ENCODE data around the gene CTDSPL. TPM values are rescaled to one million over a fixed set of nuclear protein-coding genes. Genes with fewer than 3 reads are reported as not detected.

Gene CTDSPL
- total RNA-seq, 1 experiment from 2014 or later, result 6.1 TPM

DNA sequence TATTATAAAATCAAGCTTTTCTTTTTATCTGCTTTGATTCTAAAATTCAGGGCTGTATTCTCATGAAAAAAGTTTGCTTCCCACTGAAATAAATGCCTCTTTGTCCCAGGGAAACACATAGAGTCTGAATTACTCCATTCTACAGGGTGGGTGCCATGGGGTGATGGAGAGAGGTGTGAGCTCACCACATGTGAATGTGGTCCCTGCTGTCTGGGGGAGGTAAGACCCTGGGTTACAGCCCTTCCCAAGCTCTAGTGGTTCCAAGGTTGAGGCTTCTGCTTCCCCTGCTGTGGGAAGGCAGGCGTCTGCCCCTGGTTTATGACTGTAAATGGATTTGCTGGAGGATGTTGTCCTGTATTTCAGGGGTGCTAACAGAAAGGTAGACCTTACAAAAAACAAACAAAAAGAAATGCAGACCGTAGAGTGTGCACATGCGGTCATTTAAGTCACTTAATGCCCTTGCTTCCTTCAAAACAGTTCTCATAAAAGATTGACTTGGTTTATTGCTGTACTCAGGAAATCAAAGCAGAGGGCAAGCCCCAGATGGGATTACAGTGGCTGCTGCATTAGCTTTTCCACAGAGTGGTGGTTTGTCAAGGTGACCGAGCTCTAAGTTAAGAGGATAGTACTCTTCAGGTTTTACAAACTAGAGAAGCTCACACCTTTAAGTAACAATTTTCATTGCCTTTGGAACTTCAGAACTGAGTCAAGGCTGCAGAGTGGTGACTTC, 49.2 kb downstream of the CTDSPL start:
- DNase-seq, result no peak
- Histone ChIP-seq H3K36me3 (ENCODE audit: low read depth, low read length) (no peaks in the 10 kb centered on the region), H3K79me2 (ENCODE audit: low read length) (no peaks in the 10 kb centered on the region), H3K9ac (ENCODE audit: low read length) (no peak overlapping the region), H4K20me1 (ENCODE audit: low read length) (no peaks in the 10 kb centered on the region), H3F3A (ENCODE audit: low read length, unreplicated experiment) (no peaks in the 10 kb centered on the region), H3K27ac (ENCODE audit: low read length) (no peak overlapping the region), H3K4me3 (ENCODE audit: low read length) (no peak overlapping the region), H2AFZ (ENCODE audit: low read length) (no peak overlapping the region), H3K27me3 (ENCODE audit: low read length) (peaks cover 14% of the 10 kb centered on the region; the same call in 1 of the 2 replicates), H3K9me2 (replicated peaks; ENCODE audit: low read length) (no peaks in the 10 kb centered on the region), H3K4me2 (ENCODE audit: low read length) (no peak overlapping the region), H3K4me1 (ENCODE audit: insufficient read depth, low read length) (no peaks in the 10 kb centered on the region), H3K9me3 (ENCODE audit: low read length) (no peaks in the 10 kb centered on the region)
- BruUV-seq (replicated peaks), result no TSS peak
- ChIA-PET POLR2A (ENCODE audit: unreplicated experiment) (no interaction called here), CTCF (no interaction called here)
- intact Hi-C loops (cut with micrococcal nuclease), result no loop called here
- no peak for ATAC-seq
- TF ChIP-seq EZH2 (IDR thresholded peaks at IDR 0.05; ENCODE audit: low read length, unreplicated experiment) (no peak), EZH2phosphoT487 (IDR thresholded peaks at IDR 0.05; ENCODE audit: borderline replicate concordance, low read length) (no peak)
- TF ChIP-seq, protein P1, sequence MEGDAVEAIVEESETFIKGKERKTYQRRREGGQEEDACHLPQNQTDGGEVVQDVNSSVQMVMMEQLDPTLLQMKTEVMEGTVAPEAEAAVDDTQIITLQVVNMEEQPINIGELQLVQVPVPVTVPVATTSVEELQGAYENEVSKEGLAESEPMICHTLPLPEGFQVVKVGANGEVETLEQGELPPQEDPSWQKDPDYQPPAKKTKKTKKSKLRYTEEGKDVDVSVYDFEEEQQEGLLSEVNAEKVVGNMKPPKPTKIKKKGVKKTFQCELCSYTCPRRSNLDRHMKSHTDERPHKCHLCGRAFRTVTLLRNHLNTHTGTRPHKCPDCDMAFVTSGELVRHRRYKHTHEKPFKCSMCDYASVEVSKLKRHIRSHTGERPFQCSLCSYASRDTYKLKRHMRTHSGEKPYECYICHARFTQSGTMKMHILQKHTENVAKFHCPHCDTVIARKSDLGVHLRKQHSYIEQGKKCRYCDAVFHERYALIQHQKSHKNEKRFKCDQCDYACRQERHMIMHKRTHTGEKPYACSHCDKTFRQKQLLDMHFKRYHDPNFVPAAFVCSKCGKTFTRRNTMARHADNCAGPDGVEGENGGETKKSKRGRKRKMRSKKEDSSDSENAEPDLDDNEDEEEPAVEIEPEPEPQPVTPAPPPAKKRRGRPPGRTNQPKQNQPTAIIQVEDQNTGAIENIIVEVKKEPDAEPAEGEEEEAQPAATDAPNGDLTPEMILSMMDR (conservative IDR thresholded peaks at IDR 0.05; ENCODE audit: low read depth, low read length), result no peak

DNA sequence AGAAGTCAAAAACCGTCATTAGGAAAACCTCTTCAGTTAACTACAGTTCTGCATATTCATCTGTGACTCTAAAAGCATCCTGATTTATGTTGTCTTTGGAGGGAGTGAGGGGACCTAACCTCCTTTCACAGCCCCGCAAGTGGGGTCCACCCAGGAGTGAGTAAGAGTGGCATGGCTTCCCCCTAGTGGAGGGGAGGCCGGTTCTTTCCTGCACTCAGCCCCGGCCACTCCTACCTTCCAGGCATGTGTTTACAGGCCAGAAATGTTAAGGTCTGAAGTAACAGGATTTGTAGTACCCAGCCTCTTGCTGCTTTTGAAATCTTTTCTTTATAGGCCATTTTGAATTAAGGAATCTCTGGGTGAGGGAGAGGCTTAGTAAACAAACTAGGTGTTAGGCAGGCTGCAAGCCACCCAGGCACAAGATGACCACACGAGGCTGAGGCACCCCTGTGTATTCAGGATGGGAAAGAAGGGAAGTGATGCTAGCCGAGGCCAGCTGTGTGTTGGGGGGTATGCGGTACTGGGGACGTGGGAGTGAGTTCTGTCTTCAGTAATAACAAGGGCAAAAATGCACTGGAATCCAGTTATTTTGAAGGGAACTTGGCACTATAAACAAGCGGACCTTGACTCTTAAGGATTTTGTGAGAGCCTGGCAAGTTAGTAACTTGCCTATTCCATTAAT, 50.5 kb downstream of the CTDSPL start:
- BruUV-seq (replicated peaks), result no TSS peak
- Histone ChIP-seq H3K9ac (ENCODE audit: low read length) (no peak overlapping the region), H3F3A (ENCODE audit: low read length, unreplicated experiment) (no peaks in the 10 kb centered on the region), H3K27ac (ENCODE audit: low read length) (no peak overlapping the region), H3K79me2 (ENCODE audit: low read length) (no peaks in the 10 kb centered on the region), H3K27me3 (ENCODE audit: low read length) (peaks cover 14% of the 10 kb centered on the region; the same call in 1 of the 2 replicates), H3K4me3 (ENCODE audit: low read length) (no peak overlapping the region), H3K9me2 (replicated peaks; ENCODE audit: low read length) (no peaks in the 10 kb centered on the region), H2AFZ (ENCODE audit: low read length) (no peak overlapping the region), H4K20me1 (ENCODE audit: low read length) (no peaks in the 10 kb centered on the region), H3K4me2 (ENCODE audit: low read length) (no peak overlapping the region), H3K4me1 (ENCODE audit: insufficient read depth, low read length) (no peaks in the 10 kb centered on the region), H3K36me3 (ENCODE audit: low read depth, low read length) (no peaks in the 10 kb centered on the region), H3K9me3 (ENCODE audit: low read length) (no peaks in the 10 kb centered on the region)
- intact Hi-C loops (cut with micrococcal nuclease), result no loop called here
- DNase-seq (no peak), ATAC-seq (no peak)
- TF ChIP-seq EZH2 (IDR thresholded peaks at IDR 0.05; ENCODE audit: low read length, unreplicated experiment) (no peak), EZH2phosphoT487 (IDR thresholded peaks at IDR 0.05; ENCODE audit: borderline replicate concordance, low read length) (no peak)
- TF ChIP-seq, protein P1 (conservative IDR thresholded peaks at IDR 0.05; ENCODE audit: low read depth, low read length), result 0 out of 2 replicates have a peak, but pooled peaks have one; percentile 35
- ChIA-PET CTCF (no interaction called here), POLR2A (ENCODE audit: unreplicated experiment) (no interaction called here)

DNA sequence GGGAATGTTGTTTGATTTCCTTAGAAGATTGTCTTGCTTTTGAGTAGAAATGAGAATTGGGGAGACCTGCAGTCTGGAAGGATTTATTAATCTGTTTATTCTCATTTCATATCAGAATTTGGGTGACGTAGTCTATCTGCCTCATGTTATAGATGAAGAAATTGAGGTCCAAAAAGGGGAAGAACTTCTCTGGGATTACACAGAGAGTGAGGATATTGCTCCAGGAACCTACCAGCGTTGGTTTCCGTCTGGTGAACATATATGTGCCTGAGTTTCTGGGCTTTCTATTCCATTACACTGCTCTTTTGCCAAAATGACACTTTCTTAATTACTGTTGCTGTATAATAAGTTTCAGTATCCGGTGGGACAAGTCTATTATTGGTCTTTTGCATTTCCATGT, 51.8 kb downstream of the CTDSPL start:
- no peak overlapping the region for H3K4me2 ChIP-seq (ENCODE audit: low read length)
- H2AFZ ChIP-seq (ENCODE audit: low read length), result no peak overlapping the region
- no peaks in the 10 kb centered on the region for H3K9me2 ChIP-seq (replicated peaks; ENCODE audit: low read length)
- no peaks in the 10 kb centered on the region for H3F3A ChIP-seq (ENCODE audit: low read length, unreplicated experiment)
- H3K27ac ChIP-seq (ENCODE audit: low read length), result no peak overlapping the region
- no peaks in the 10 kb centered on the region for H3K9me3 ChIP-seq (ENCODE audit: low read length)
- no TSS peak for BruUV-seq (replicated peaks)
- H4K20me1 ChIP-seq (ENCODE audit: low read length), result no peaks in the 10 kb centered on the region
- H3K9ac ChIP-seq (ENCODE audit: low read length), result no peak overlapping the region
- H3K36me3 ChIP-seq (ENCODE audit: low read depth, low read length), result no peaks in the 10 kb centered on the region
- no peaks in the 10 kb centered on the region for H3K4me1 ChIP-seq (ENCODE audit: insufficient read depth, low read length)
- CTCF ChIA-PET, result no interaction called here
- H3K4me3 ChIP-seq (ENCODE audit: low read length), result no peak overlapping the region
- 0 out of 2 replicates have a peak, but pooled peaks cover 6% of the 10 kb centered on the region for H3K27me3 ChIP-seq (ENCODE audit: low read length)
- intact Hi-C loops (cut with micrococcal nuclease), result no loop called here
- no peak for DNase-seq
- POLR2A ChIA-PET (ENCODE audit: unreplicated experiment), result no interaction called here
- TF ChIP-seq, protein P1 (conservative IDR thresholded peaks at IDR 0.05; ENCODE audit: low read depth, low read length), result no peak
- TF ChIP-seq EZH2 (IDR thresholded peaks at IDR 0.05; ENCODE audit: low read length, unreplicated experiment) (no peak), EZH2phosphoT487 (IDR thresholded peaks at IDR 0.05; ENCODE audit: borderline replicate concordance, low read length) (no peak)
- no peaks in the 10 kb centered on the region for H3K79me2 ChIP-seq (ENCODE audit: low read length)
- no peak for ATAC-seq
